PC-9 (cell line): ENCODE results near the gene WNK2. TPM values are rescaled to one million over a fixed set of nuclear protein-coding genes. Genes with fewer than 3 reads are reported as not detected.

Experiments used
- BruUV-seq: library from RNA; stranded (reverse); fragments of 400-500 nt; replicated peaks from 2 replicates; lab custom pipeline; 2021; lab: Mats Ljungman, UMichigan
- CTCF ChIA-PET: fragments of 300-600 bp; sonication (Branson Sonifier 250); formaldehyde crosslinking; loops from one replicate; lab custom pipeline; 2022; ENCODE audit warnings: antibody characterized with exemption; lab: Charles Lee
- POLR2A ChIA-PET: fragments of 300-600 bp; sonication (Branson Sonifier 250); formaldehyde crosslinking; loops from one replicate; lab custom pipeline; 2022; ENCODE audit warnings: antibody characterized with exemption; ENCODE audit not compliant: unreplicated experiment; lab: Charles Lee
- DNase-seq, 2 experiments: peaks; one replicate each; pipeline versions ENCODE4 v3.0.0 to v3.0.0-alpha.2; 2015 to 2022; ENCODE audit warnings: mixed read lengths in 1 of 2
- H2AFZ ChIP-seq: fragments of 200-600 bp; sonication (generic); 2 replicates; pipeline ENCODE4 v1.8.1; 2017; ENCODE audit warnings: antibody characterized with exemption
- H3F3A ChIP-seq: fragments of 200-600 bp; sonication (generic); 2 replicates; pipeline ENCODE4 v1.8.1; 2017; ENCODE audit warnings: antibody characterized with exemption, mild to moderate bottlenecking, low read depth; ENCODE audit not compliant: insufficient read depth
- H3K27ac ChIP-seq: fragments of 200-600 bp; sonication (generic); 2 replicates; pipeline ENCODE4 v1.6.1; 2016; ENCODE audit warnings: mixed run types
- H3K27me3 ChIP-seq: fragments of 200-600 bp; sonication (generic); 2 replicates; pipeline ENCODE4 v1.6.1; 2016; ENCODE audit warnings: low read depth, mixed run types; ENCODE audit not compliant: insufficient read depth
- H3K36me3 ChIP-seq: fragments of 200-600 bp; sonication (generic); 2 replicates; pipeline ENCODE4 v1.6.1; 2016; ENCODE audit warnings: low read depth, mixed run types
- H3K4me1 ChIP-seq: fragments of 200-600 bp; sonication (generic); replicated peaks from 2 replicates; pipeline ENCODE4 v1.6.1; 2016; ENCODE audit warnings: mixed run types; ENCODE audit not compliant: insufficient read depth
- H3K4me2 ChIP-seq: fragments of 200-600 bp; sonication (generic); 2 replicates; pipeline ENCODE4 v1.6.1; 2017; ENCODE audit warnings: mixed run types
- H3K4me3 ChIP-seq: fragments of 200-600 bp; sonication (generic); 2 replicates; pipeline ENCODE4 v1.6.1; 2016; ENCODE audit warnings: mixed run types
- H3K79me2 ChIP-seq: fragments of 200-600 bp; sonication (generic); 2 replicates; pipeline ENCODE4 v1.6.1; 2017; ENCODE audit warnings: low read depth, mixed run types
- H3K9me2 ChIP-seq: fragments of 200-600 bp; sonication (generic); 2 replicates; pipeline ENCODE4 v1.8.1; 2017; ENCODE audit warnings: mild to moderate bottlenecking; ENCODE audit not compliant: insufficient read depth
- H3K9me3 ChIP-seq: fragments of 200-600 bp; sonication (generic); 2 replicates; pipeline ENCODE4 v1.8.1; 2016; ENCODE audit warnings: low read depth; ENCODE audit not compliant: insufficient read depth
- H4K20me1 ChIP-seq: fragments of 200-600 bp; sonication (generic); 2 replicates; pipeline ENCODE4 v1.8.1; 2017; ENCODE audit not compliant: insufficient read depth
- EZH2 ChIP-seq: fragments of 200-600 bp; sonication (generic); IDR thresholded peaks from 2 replicates; pipeline ENCODE4 v1.8.0; 2017; ENCODE audit warnings: antibody characterized with exemption, low read depth
- intact Hi-C: fragments of 100-400 bp; cut with micrococcal nuclease; formaldehyde crosslinking; loops from one replicate; pipeline ENCODE4 v1.10.0; 2022; ENCODE audit not compliant: unreplicated experiment
- total RNA-seq: library from RNA; stranded (reverse); gene quantifications from 2 replicates; pipeline ENCODE4 v1.2.3, GENCODE V29; 2021
- TF ChIP-seq, protein P1 (sequence below): fragments of 200-600 bp; sonication (generic); conservative IDR thresholded peaks from 2 replicates; pipeline ENCODE4 v1.6.1; 2017; ENCODE audit warnings: mixed run types, antibody characterized with exemption, mild to moderate bottlenecking, moderate library complexity

Gene WNK2
- total RNA-seq, 1 experiment from 2014 or later, result 44.6 TPM

DNA sequence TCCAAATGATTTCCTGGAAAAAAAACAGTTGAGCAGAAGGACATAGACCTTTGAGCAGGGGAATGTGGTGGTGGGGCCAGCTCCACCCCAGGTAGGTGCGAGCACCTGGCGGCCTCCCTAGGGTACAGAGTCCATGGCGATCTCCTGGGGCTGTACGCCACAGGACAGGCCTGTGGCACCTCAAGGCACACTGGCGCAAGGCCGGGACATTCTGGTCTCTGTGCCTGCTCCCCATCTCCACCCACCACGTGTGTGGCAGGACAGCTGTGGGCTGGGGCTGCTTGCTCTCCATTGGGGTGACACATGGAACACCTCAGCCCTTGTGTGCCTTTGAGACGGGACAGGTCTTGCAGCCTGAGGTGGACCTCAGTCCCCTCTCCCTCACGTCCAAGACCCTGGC, 25.2 kb downstream of the WNK2 start:
- BruUV-seq, result no TSS peak
- Histone ChIP-seq H3K9me2 (no peaks in the 10 kb centered on the region), H3K27ac (no peak overlapping the region), H3K4me2 (no peak overlapping the region), H3K27me3 (no peaks in the 10 kb centered on the region), H3K9me3 (no peaks in the 10 kb centered on the region), H3F3A (peaks cover 19% of the 10 kb centered on the region), H3K36me3 (no peaks in the 10 kb centered on the region), H4K20me1 (no peaks in the 10 kb centered on the region), H3K79me2 (peaks cover 4% of the 10 kb centered on the region; the same call in 1 of the 2 replicates), H2AFZ (no peak overlapping the region), H3K4me1 (no peaks in the 10 kb centered on the region), H3K4me3 (no peak overlapping the region)
- CTCF ChIA-PET, result interaction anchor here (0.6 kb wide), 1 partner anchor 24 kb away, joined by 3 read pairs; no protein-coding TSS in a partner anchor
- no peak for TF ChIP-seq EZH2
- TF ChIP-seq, protein P1, sequence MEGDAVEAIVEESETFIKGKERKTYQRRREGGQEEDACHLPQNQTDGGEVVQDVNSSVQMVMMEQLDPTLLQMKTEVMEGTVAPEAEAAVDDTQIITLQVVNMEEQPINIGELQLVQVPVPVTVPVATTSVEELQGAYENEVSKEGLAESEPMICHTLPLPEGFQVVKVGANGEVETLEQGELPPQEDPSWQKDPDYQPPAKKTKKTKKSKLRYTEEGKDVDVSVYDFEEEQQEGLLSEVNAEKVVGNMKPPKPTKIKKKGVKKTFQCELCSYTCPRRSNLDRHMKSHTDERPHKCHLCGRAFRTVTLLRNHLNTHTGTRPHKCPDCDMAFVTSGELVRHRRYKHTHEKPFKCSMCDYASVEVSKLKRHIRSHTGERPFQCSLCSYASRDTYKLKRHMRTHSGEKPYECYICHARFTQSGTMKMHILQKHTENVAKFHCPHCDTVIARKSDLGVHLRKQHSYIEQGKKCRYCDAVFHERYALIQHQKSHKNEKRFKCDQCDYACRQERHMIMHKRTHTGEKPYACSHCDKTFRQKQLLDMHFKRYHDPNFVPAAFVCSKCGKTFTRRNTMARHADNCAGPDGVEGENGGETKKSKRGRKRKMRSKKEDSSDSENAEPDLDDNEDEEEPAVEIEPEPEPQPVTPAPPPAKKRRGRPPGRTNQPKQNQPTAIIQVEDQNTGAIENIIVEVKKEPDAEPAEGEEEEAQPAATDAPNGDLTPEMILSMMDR, result no peak
- intact Hi-C loops, result no loop called here
- POLR2A ChIA-PET, result no interaction called here
- DNase-seq, result no peak

DNA sequence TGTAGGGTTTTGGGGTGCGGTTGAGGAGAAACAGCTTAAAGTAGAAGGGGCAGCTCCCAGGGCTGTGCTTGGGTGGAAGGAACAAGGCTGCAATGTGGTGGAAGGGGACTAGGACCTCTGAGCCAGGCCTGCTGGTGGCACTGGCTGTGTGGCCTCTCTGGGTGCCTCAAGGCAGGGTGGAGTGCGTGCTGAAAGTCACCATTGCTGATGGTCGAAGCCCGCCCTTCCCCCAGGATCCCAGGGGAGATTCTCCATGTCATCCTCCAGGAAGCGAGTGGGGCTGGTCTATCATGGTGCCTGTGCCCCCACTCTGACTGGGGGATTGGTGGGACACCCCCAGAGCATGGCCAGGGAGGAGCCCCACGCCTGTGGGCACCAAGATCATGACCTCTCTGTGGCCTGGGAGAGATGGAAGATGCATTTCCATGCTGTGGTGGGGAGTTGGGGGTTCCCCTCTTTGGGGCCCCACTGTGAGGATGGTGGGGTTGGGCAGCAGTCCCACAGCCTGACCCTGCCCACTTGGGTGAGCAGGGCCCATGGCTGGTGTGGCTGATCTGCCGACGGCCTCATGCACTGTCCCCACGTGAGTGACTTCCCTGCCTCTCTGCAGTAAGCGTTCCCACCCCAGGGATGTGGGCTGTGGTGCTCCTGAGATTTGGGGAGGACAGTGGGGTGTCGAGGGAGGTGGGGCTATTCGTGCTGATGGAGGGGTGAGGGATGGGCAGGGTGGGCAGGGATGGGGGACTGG, 25.8 kb downstream of the WNK2 start:
- BruUV-seq, result no TSS peak
- no peaks in the 10 kb centered on the region for H3K4me1 ChIP-seq
- no peak for DNase-seq
- H3K27ac ChIP-seq, result no peak overlapping the region
- no peaks in the 10 kb centered on the region for H3K9me3 ChIP-seq
- no peaks in the 10 kb centered on the region for H3K36me3 ChIP-seq
- H3F3A ChIP-seq, result peaks cover 19% of the 10 kb centered on the region
- CTCF ChIA-PET, result no interaction called here
- peaks cover 7% of the 10 kb centered on the region; the same call in 1 of the 2 replicates for H3K79me2 ChIP-seq
- H4K20me1 ChIP-seq, result no peaks in the 10 kb centered on the region
- no peak overlapping the region for H2AFZ ChIP-seq
- no peak overlapping the region for H3K4me3 ChIP-seq
- H3K27me3 ChIP-seq, result no peaks in the 10 kb centered on the region
- no peak overlapping the region for H3K4me2 ChIP-seq
- intact Hi-C loops, result no loop called here
- POLR2A ChIA-PET, result no interaction called here
- H3K9me2 ChIP-seq, result no peaks in the 10 kb centered on the region
- TF ChIP-seq, protein P1, result no peak
- no peak for TF ChIP-seq EZH2

DNA sequence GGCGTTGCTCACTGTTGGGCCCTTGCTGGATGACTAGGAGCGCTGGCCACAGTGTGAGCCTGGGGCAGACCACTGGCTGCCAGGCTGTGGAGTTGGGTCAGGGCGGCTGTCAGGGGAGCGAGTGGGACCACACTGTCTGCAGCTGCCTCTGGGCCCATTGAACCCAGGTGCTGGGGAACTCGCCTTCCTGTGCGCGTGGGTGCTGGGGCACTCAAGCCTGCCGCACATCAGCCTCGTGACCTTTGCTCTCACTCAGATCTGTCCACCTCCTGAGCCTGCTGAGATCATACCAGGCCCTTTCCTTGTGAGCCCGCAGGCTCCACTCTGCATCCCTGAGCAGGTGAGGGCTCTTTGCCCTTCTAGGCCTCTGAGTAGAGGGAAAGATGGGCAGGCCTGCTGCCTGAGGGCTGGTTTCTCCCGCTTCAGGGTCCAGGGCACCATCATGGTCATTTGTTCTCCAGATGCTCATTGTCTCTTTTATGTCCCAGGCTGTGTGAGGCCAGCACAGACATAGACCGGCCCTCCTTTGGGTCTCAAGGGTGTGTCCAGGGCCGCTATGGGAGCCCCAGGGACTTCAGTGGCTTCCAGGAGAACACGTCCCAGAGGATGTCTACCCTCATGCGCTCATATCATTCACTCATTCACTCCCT, 26.5 kb downstream of the WNK2 start:
- no peaks in the 10 kb centered on the region for H3K36me3 ChIP-seq
- no peaks in the 10 kb centered on the region for H4K20me1 ChIP-seq
- TF ChIP-seq, protein P1, result no peak
- no peak for TF ChIP-seq EZH2
- no peak for DNase-seq
- no peak overlapping the region for H3K4me3 ChIP-seq
- ChIA-PET CTCF (no interaction called here), POLR2A (no interaction called here)
- peaks cover 19% of the 10 kb centered on the region for H3F3A ChIP-seq
- H3K27ac ChIP-seq, result no peak overlapping the region
- no peaks in the 10 kb centered on the region for H3K27me3 ChIP-seq
- H2AFZ ChIP-seq, result no peak overlapping the region
- BruUV-seq, result no TSS peak
- intact Hi-C loops, result no loop called here
- H3K4me2 ChIP-seq, result no peak overlapping the region
- H3K9me2 ChIP-seq, result no peaks in the 10 kb centered on the region
- H3K4me1 ChIP-seq, result no peaks in the 10 kb centered on the region
- no peaks in the 10 kb centered on the region; the same call in 1 of the 2 replicates for H3K9me3 ChIP-seq
- H3K79me2 ChIP-seq, result peaks cover 7% of the 10 kb centered on the region; the same call in 1 of the 2 replicates
